Gastroesophageal sphincter (tissue), 4 donors: ENCODE data around the gene EHD3. TPM values are rescaled to one million over a fixed set of nuclear protein-coding genes. Genes with fewer than 3 reads are reported as not detected.

ENCODE experiments used
- ATAC-seq: fragments of 150-250 bp; one replicate; pipeline ENCODE4 v1.9.1; 2016; ENCODE audit warnings: mild to moderate bottlenecking, moderate library complexity
- H3K27ac ChIP-seq, 4 donors: fragments of 200-600 bp; sonication (generic) in 3 of 4; 1 replicate in 3 of 4; 2 replicates in 1 of 4; pipeline ENCODE4 v1.5.1; 2016 to 2019
- H3K27me3 ChIP-seq: fragments of 200-600 bp; sonication (generic); one replicate; pipeline ENCODE4 v1.5.1; 2019
- H3K36me3 ChIP-seq, 2 donors: fragments of 200-600 bp; sonication (generic); one replicate each; pipeline ENCODE4 v1.5.1; 2019; ENCODE audit warnings: control low read depth in 1 of 2
- H3K4me1 ChIP-seq, 3 donors: fragments of 200-600 bp; sonication (generic); 1 replicate in 2 of 3; 2 replicates in 1 of 3; pipeline ENCODE4 v1.5.1; 2016 to 2019; ENCODE audit warnings: control low read depth in 2 of 3
- H3K4me3 ChIP-seq, 2 donors: fragments of 200-600 bp; sonication (generic); one replicate each; pipeline ENCODE4 v1.5.1; 2019; ENCODE audit warnings: mild to moderate bottlenecking in 1 of 2, moderate library complexity in 1 of 2
- H3K9me3 ChIP-seq, 3 donors: fragments of 200-600 bp; sonication (generic); one replicate each; pipeline ENCODE4 v1.5.1; 2017 to 2019; ENCODE audit warnings: control low read depth in 2 of 3
- CTCF ChIP-seq, 4 experiments: fragments of 200-600 bp in 2 of 4; fragments of 450-650 bp in 2 of 4; sonication (generic) in 1 of 4; IDR thresholded peaks; one replicate each; pipeline ENCODE4 v1.5.1; 2017 to 2019; ENCODE audit warnings: antibody characterized with exemption in 4 of 4, mild to moderate bottlenecking in 2 of 4, moderate library complexity in 2 of 4
- EP300 ChIP-seq: sonication (generic); formaldehyde crosslinking; IDR thresholded peaks from one replicate; pipeline ENCODE4 v1.6.1; 2017; ENCODE audit warnings: antibody characterized with exemption, mild to moderate bottlenecking
- POLR2A ChIP-seq, 2 donors: fragments of 450-650 bp; IDR thresholded peaks; one replicate each; pipeline ENCODE4 v1.6.1; 2017; ENCODE audit warnings: antibody characterized with exemption in 2 of 2, mild to moderate bottlenecking in 2 of 2, moderate library complexity in 1 of 2
- POLR2AphosphoS5 ChIP-seq: sonication (generic); formaldehyde crosslinking; IDR thresholded peaks from one replicate; pipeline ENCODE4 v1.6.1; 2017; ENCODE audit warnings: antibody characterized with exemption
- WGBS, 2 donors: methylation state at CpG; one replicate each; pipeline ENCODE4 v1.1.5; 2018; ENCODE audit warnings: low coverage in 1 of 2; 5-methylcytosine and 5-hydroxymethylcytosine counted together
- total RNA-seq, 4 donors: library from RNA; depleted of rRNA; stranded (reverse); fragments of >200 nt; gene quantifications; one replicate each; pipeline ENCODE4 v1.1.0, GENCODE V29; 2016

EHD3 gene
- total RNA-seq, 4 donors from 2014 or later: 3.8 to 8.4 (median 4.9) TPM

GRCh38 chr2:31255911-31256571, 22.1 kb downstream of the EHD3 start:
- ATAC-seq: no peak
- WGBS, 2 donors: 66 to 80% methylated on average over 5 to 7 of the region's 11 CpGs

GRCh38 chr2:31256611-31257382, 22.8 kb downstream of the EHD3 start:
- 88 to 100% methylated on average over 1 of the region's 4 CpGs for WGBS, 2 donors

More at GRCh38 chr2:31255911-31256571, 22.1 kb downstream of the EHD3 start:
- Histone ChIP-seq H3K27me3 (no peaks in the 10 kb centered on the region), H3K4me3 (no peak overlapping the region), H3K9me3 (no peaks in the 10 kb centered on the region), H3K4me1 (no peaks in the 10 kb centered on the region), H3K36me3 (peaks cover 0 to 15% of the 10 kb centered on the region in 2 donors), H3K27ac (no peak overlapping the region)
- TF ChIP-seq POLR2A (IDR thresholded peaks at IDR 0.05) (no peak), EP300 (no peak), CTCF (IDR thresholded peaks at IDR 0.05) (no peak), POLR2AphosphoS5 (no peak)

GRCh38 chr2:31258351-31258750, 24.4 kb downstream of the EHD3 start:
- Histone ChIP-seq H3K27ac (no peak overlapping the region), H3K4me1 (no peaks in the 10 kb centered on the region), H3K4me3 (no peak overlapping the region), H3K36me3 (peaks cover 0 to 28% of the 10 kb centered on the region in 2 donors), H3K9me3 (no peaks in the 10 kb centered on the region), H3K27me3 (no peaks in the 10 kb centered on the region)
- no peak for ATAC-seq
- WGBS, 2 donors: 85% methylated on average over 4 of the region's 5 CpGs; no CpG with 5 or more reads in 1 of the 2 donors
- TF ChIP-seq EP300: no peak
- no peak for TF ChIP-seq CTCF (IDR thresholded peaks at IDR 0.05)
- TF ChIP-seq POLR2AphosphoS5: no peak
- no peak for TF ChIP-seq POLR2A (IDR thresholded peaks at IDR 0.05)

More at GRCh38 chr2:31256611-31257382, 22.8 kb downstream of the EHD3 start:
- no peak for ATAC-seq
- Histone ChIP-seq H3K27ac (no peak overlapping the region), H3K4me1 (no peaks in the 10 kb centered on the region), H3K27me3 (no peaks in the 10 kb centered on the region), H3K36me3 (peaks cover 0 to 20% of the 10 kb centered on the region in 2 donors), H3K4me3 (no peak overlapping the region), H3K9me3 (no peaks in the 10 kb centered on the region)
- no peak for TF ChIP-seq CTCF (IDR thresholded peaks at IDR 0.05)
- no peak for TF ChIP-seq POLR2A (IDR thresholded peaks at IDR 0.05)

GRCh38 chr2:31259075-31259474, 25.1 kb downstream of the EHD3 start:
- WGBS, 2 donors: 100% methylated on average over 1 of the region's 3 CpGs; no CpG with 5 or more reads in 1 of the 2 donors
- TF ChIP-seq CTCF (IDR thresholded peaks at IDR 0.05) (no peak), EP300 (no peak), POLR2AphosphoS5 (no peak), POLR2A (IDR thresholded peaks at IDR 0.05) (no peak)
- H3K27me3 ChIP-seq: no peaks in the 10 kb centered on the region
- ATAC-seq: no peak
- H3K4me3 ChIP-seq: no peak overlapping the region
- no peaks in the 10 kb centered on the region for H3K4me1 ChIP-seq
- H3K36me3 ChIP-seq: peaks cover 0 to 34% of the 10 kb centered on the region in 2 donors
- H3K9me3 ChIP-seq: no peaks in the 10 kb centered on the region
- no peak overlapping the region for H3K27ac ChIP-seq
